CD4-positive, alpha-beta T cell treated with Interleukin-17A for 1 hour (primary cell): ENCODE data around the gene CNP.

Experiments used
- DNase-seq: peaks from one replicate; pipeline ENCODE4 v3.0.0-alpha.2; 2020

The CNP gene

DNA sequence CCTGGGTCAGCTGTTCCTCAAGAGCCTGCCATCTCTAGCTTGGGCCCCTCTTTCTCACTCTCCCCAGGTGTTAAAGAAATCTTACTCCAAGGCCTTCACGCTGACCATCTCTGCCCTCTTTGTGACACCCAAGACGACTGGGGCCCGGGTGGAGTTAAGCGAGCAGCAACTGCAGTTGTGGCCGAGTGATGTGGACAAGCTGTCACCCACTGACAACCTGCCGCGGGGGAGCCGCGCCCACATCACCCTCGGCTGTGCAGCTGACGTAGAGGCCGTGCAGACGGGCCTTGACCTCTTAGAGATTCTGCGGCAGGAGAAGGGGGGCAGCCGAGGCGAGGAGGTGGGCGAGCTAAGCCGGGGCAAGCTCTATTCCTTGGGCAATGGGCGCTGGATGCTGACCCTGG lies 6.8 kb downstream of the CNP start:
- no peak for DNase-seq

DNA sequence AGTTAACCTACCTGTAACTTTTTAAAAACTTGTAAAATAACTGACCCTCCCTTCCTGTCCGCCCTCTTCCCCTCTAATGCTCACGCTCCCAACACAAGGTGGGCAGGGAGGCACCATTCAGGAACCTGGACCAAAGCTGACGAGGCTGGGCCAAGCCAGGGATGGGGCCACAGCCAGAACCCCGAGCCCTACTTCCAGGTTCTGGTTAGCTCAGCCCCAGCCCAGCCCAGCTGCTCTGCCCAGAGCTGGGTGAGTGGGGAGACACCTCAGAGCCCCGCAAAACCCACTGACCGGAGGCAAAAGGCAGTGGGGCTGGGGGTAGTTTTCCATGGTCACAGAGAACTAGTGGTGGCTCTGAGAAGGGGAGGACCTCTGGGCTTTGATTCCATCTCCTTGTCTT lies 7.4 kb downstream of the CNP start:
- no peak for DNase-seq

- no peak for DNase-seq
Observed at GRCh38 chr17:41974658-41975057, 8.1 kb downstream of the CNP start.

DNA sequence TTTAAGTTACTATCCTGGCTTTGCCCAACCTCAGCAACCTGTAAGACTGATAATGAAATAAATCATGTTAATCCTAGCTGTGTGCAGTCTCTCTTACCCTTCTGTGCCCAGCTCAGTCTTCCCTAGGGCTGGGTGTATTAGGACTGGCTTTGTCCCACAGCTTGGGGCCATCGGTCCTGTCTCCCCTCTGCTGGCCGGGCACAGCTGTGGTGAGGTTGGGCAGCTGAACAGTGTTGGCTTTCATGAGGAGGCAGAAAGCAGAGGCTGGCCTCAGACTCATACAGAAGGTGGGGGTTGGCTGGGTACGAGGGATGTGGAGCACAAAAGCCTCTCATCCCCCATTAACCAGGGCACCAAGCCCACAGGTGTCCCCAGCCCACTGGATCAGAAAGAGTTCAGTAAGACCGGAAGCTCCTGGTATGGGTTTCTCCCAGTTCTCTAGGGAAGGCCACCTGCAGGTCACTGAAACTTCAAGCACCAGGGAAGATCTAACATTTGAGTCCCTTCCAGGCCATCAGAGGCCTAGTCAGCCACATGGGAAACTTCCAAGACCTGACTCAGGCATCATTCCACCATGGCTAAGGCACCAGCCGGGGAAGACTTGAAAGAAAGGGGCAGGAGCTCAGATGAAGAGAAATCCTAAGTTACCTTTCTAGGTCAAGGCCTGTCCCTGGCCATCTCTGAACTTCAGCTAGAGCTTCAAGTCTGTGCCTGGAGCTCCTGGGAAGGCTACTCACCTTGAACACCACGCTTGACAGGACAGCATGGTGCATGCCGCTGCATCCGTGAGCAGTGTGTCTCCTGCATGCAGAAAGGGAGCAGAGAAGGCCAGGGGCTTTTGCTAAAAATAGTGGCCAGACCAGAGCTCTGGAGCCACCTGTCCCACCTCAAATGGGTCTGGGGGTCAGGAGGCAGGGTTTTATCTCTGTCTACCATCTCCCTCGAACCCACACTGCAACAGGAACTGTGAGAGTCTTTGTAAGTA lies 8.8 kb downstream of the CNP start:
- DNase-seq, result no peak

GRCh38 chr17:41976142-41976768 lies 9.7 kb downstream of the CNP start:
- DNase-seq, result no peak

DNA sequence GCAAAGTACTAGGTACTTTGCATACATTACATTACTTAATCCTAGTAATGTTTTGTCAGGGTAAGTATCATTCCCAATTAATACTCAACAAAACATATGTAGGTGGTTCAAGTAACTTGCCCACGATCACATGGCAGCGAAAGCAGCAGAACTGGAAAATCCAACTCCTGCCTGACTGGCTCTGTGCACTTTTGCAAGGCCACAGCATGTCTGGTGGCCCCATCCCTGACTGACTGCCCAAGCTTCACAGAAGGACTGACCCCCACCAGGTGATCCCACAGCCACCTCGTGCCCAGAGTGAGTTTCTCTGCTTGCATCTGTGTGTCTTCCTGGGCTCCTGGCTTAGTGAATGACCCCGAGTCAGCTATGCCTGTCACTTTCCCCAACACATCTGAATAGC lies 11.4 kb downstream of the CNP start:
- no peak for DNase-seq

DNA sequence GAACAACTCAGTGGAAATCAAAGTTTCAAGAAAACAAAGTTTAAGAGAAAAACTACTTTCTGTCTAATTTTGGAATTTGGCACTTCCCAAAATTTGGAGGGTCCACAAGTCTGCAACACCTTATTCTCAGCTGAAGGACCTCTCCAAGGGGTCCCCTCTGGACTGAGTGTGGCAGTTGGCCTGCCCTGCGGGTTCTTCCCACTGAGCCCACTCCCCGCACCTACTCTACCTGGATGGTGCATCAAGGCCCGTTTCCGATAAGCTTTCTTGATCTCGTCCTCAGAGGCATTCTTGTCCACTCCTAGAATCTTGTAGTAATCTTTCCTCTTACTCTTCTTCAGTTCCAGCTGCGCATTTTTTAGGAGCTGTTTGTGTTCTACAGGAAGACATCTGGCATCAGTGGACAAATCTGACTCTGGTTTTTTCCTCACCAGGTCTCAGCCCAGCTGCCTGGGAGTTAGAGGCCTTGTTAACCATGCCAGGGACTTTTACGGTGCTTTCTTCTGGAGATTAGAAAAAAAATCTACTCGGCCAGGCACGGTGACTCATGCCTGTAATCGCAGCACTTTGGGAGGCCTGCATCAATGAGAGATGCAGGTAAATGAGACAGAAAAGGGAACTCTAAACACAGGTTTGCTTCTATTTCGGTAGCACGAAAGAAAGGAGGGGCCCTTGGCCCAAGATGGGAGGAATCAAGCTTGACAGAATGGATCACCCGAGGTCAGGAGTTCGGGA lies 15.6 kb downstream of the CNP start:
- no peak for DNase-seq

- no peak for DNase-seq
Observed at GRCh38 chr17:41984454-41984853, 17.9 kb downstream of the CNP start.

DNA sequence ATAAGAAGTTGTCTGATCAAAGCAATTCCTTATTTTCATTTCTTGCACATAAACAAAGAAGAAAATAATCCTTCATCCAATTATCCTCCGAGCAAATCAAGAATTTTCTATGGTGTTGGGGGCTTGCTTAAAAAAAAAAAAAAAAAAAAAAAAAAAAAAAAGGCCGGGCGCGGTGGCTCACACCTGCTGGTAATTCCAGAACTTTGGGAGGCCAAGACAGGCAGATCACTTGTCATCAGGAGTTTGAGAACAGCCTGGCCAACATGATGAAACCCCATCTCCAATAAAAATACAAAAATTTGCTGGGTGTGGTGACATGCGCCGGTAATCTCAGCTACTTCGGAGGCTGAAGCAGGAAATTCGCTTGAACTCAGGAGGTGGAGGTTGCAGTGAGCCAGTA lies 19.3 kb downstream of the CNP start:
- no peak for DNase-seq

DNA sequence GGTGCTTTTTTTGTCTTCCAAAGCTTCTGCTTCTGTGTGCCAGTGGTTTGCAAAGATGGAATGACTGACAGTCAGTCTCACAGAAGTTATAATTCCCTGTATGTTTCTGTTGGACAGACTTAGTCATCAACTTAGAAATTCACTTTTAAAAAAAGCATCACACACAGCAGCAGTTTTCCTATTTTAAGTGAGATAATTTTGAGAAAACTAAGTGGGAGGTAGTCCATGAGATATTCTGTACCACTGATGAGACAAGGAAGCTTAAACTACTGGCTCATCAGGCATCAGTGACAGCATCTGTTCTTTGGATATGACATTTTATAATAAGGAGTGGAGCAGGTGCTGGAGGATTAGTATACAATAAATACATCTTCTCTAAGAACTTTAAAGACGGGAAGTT lies 20.0 kb downstream of the CNP start:
- no peak for DNase-seq

GRCh38 chr17:41987642-41988041 lies 21.0 kb downstream of the CNP start:
- DNase-seq, result no peak

DNA sequence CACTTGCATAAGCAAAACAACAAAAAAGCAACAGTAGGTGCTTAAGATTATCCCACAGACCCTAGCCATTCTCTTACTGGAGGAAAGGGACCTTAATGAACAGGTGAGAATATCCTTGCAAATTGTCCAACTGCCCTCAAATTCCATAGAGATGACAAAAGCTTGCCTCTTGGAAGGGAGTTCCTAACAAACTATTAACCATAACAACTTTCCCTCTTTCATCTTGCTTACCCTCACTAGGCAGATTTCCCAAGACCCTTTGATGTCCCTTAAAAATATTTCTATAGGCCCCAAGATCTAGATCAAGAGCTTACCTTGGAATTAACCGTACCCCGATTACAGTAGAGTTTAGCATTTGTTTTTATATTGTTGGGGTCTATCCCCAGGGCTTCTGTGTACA lies 21.8 kb downstream of the CNP start:
- no peak for DNase-seq

DNA sequence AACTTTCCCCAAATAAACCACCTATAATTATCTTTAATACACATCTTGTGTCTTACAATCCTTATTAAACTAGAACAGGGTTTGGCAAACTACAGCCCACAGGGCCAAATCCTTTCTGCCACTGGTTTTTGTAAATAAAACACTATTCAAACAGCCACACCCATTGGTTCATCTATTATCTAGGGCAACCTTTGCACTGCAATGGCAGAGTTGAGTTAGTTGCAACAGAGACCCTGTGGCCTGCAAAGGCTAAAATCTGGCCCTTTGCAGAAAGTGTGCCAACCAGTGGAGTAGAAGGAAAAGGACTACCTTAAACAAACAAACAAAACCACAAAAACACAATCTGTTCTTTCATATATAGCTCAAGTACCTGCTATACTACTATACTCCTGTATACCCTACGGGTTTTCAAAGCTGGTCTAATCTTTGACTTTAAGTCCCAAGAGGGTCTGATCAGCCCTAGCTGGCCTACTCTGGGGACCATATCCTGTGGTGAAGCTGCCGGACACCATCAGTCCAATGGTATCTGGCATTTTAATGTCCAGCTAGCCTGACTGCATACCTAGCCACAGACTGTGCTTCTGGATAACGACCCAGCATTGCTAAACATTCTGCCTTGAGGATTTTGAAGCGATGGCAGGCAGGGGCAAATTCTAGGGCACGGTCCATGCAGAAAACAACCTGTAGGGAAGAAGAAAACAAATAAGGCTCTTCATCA lies 23.3 kb downstream of the CNP start:
- no peak for DNase-seq

DNA sequence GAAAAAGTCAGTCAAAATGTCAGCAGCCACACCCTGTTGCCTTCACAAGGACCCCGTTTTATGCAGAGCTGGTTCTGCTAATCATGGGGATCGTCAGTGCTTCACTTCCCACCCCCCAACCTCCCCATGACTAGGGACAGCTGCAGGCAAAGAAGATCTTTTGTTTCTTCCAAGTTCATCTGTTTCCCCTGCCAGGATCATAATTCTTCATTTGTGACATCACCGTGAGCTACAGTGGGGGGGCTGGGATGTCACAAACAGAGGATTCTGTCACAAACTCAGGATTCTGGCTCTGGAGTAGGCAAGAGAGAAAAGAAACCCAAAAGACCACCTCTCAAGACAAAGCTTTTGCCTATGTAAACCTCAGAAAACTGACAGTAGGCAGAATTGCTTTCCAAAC lies 26.0 kb downstream of the CNP start:
- no peak for DNase-seq

DNA sequence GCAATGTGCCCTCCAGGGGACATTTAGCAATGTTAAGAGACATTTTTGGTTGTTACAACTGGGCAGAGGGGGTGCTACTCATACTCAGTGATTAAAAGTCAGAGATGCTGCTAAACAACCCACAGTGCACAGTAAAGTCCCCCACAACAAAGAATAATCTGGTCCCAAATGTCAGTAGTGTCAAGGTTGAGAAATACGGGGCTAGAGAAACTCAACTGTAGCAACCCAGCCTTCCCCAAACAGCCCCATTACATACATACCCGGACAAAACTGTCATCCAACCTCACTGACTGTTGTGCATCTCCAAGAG lies 30.2 kb downstream of the CNP start:
- no peak for DNase-seq

GRCh38 chr17:41998497-41998896 lies 31.9 kb downstream of the CNP start:
- DNase-seq, result no peak

- DNase-seq, result no peak
Observed at GRCh38 chr17:42000413-42001133, 34.0 kb downstream of the CNP start.

- no peak for DNase-seq
Observed at GRCh38 chr17:42001729-42002128, 35.1 kb downstream of the CNP start.

DNA sequence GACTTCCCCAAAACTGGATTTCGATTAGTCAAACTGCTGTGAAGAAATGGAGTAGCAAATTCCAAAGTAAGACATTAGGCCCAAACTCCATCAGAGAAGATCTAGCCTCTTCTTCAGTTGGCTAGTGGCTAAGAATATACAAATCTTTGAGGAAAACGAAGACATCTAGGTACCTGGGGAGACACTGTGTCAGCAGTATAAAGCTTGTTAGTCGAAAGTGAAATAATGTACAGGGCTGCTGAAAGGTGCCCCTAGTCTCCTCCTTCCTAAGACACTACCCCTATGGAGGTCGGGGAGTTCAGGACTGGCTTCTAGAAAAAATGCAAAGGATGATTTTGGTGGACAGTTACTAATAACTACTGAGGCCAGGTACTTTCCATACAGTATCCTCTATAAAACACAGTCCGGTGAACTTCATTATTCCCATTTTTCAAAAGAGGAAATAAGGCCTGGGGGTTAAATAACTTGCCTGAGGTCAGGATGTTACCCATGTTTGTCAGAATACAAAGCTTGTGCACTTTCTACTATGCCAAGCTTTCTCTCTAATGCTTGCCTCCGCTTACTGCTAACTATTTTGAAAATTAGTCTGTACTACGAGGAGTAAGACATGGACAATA lies 35.7 kb downstream of the CNP start:
- no peak for DNase-seq

DNA sequence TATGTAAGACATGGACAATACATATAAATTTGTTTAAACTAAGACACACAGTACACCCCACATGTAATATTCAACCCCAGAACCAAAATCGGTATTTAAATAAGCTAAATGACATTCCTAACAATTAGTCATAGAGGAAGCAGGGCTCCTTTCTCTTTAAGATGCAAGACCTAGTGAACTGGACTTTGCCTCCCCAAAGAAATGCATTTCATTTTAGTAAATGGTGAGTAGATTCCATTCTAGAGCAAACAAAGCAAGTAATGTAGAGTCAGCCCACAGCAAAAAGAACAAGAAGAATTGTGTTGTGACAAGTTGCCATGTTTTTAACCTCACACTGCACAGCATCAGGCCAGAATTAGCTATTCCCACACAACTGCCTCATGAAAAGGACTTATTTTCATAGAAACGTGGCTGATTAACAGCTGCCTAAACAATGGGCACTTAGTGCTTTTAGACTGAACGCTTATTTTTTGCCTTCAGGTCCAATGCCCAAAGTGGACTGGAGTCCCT lies 36.3 kb downstream of the CNP start:
- DNase-seq, result no peak

- DNase-seq, result no peak
Observed at GRCh38 chr17:42005166-42005565, 38.6 kb downstream of the CNP start.

GRCh38 chr17:42009170-42009569 lies 42.6 kb downstream of the CNP start:
- no peak for DNase-seq
